ENCODE measurements around the gene CMKLR1. TPM values are rescaled to one million over a fixed set of nuclear protein-coding genes. Genes with fewer than 3 reads are reported as not detected.

The CMKLR1 gene
- total and polyA plus RNA-seq, 9 of the 15 experiments (the other 6 are each of a cell fraction or from before 2014, with no cell fraction given), result 0.11 to 1.4 (median 0.20) TPM

- BruUV-seq (replicated peaks), result no TSS peak
- Histone ChIP-seq H4K20me1 (replicated peaks; ENCODE audit: control insufficient read depth, insufficient read depth, low read length) (peaks cover 6% of the 10 kb centered on the region; the same call in 1 of the 2 replicates), H3K4me3 (no peak overlapping the region), H3K79me2 (ENCODE audit: control insufficient read depth, insufficient read depth, low read length) (no peaks in the 10 kb centered on the region), H3K4me2 (ENCODE audit: insufficient read depth, low read length) (no peak overlapping the region), H3K4me1 (replicated peaks in 1 of 2; ENCODE audit: control insufficient read depth in 2 of 2, insufficient read depth in 2 of 2, low read length in 2 of 2) (peaks cover 4 to 12% of the 10 kb centered on the region in 2 experiments), H3K27ac (ENCODE audit: extremely low read depth, low read depth, low read length) (no peak overlapping the region), H3K9ac (ENCODE audit: insufficient read depth in 1 of 2, low read depth in 2 of 2, low read length in 2 of 2) (no peak overlapping the region), H3K9me3 (replicated peaks; ENCODE audit: control insufficient read depth, insufficient read depth, low read depth, low read length) (no peaks in the 10 kb centered on the region), H2AFZ (ENCODE audit: low read depth, low read length) (no peak overlapping the region), H3K36me3 (ENCODE audit: control insufficient read depth, insufficient read depth, low read length) (no peaks in the 10 kb centered on the region), H3K9me1 (ENCODE audit: control insufficient read depth, insufficient read depth, low read length) (no peaks in the 10 kb centered on the region), H3K27me3 (ENCODE audit: control insufficient read depth in 2 of 2, insufficient read depth in 2 of 2, low read length in 2 of 2) (peaks cover 36 to 61% of the 10 kb centered on the region in 2 experiments)
- in situ Hi-C loops (cut with MboI), result no loop called here
- CTCF ChIA-PET (ENCODE audit: low intra/inter-chr PET ratio), result no interaction called here
- intact Hi-C loops (cut with micrococcal nuclease), result no loop called here
- DNase-seq (ENCODE audit: extremely low read depth in 1 of 4, low spot score in 3 of 4) (no peak), ATAC-seq (no peak), FAIRE-seq (no peak)
- TF ChIP-seq ARID1B (IDR thresholded peaks at IDR 0.05), result no peak
- TF ChIP-seq ZBTB43 (CRISPR knock-in tag; IDR thresholded peaks at IDR 0.05), result no peak
- no peak for TF ChIP-seq ELF2 (CRISPR knock-in tag; IDR thresholded peaks at IDR 0.05)
- no peak for TF ChIP-seq ZC3H11A (IDR thresholded peaks at IDR 0.05; ENCODE audit: low read depth, low read length)
- no peak for TF ChIP-seq ZNF408 (CRISPR knock-in tag; IDR thresholded peaks at IDR 0.05; ENCODE audit: low read depth)
- no peak for TF ChIP-seq RNF2 (IDR thresholded peaks at IDR 0.05)
- no peak for TF ChIP-seq NCOR1 (IDR thresholded peaks at IDR 0.05)
- TF ChIP-seq E2F4 (CRISPR knock-in tag; IDR thresholded peaks at IDR 0.05; ENCODE audit: low read depth), result no peak
- WGBS (ENCODE audit: insufficient coverage, low coverage, missing lambda C conversion rate), result 4% methylated on average over 7 of the region's 7 CpGs
- POLR2A ChIA-PET, result interaction anchor here (0.5 to 0.7 kb wide), 2 partner anchors 178 to 197 kb away, joined by 3 read pairs; no protein-coding TSS in a partner anchor
Measured at GRCh38 chr12:108307006-108307405, 32.1 kb downstream of the CMKLR1 start.

Measured in K562 (cell line).